Measurements from ENCODE around the gene MTMR3.

- TF ChIP-seq, protein P1, sequence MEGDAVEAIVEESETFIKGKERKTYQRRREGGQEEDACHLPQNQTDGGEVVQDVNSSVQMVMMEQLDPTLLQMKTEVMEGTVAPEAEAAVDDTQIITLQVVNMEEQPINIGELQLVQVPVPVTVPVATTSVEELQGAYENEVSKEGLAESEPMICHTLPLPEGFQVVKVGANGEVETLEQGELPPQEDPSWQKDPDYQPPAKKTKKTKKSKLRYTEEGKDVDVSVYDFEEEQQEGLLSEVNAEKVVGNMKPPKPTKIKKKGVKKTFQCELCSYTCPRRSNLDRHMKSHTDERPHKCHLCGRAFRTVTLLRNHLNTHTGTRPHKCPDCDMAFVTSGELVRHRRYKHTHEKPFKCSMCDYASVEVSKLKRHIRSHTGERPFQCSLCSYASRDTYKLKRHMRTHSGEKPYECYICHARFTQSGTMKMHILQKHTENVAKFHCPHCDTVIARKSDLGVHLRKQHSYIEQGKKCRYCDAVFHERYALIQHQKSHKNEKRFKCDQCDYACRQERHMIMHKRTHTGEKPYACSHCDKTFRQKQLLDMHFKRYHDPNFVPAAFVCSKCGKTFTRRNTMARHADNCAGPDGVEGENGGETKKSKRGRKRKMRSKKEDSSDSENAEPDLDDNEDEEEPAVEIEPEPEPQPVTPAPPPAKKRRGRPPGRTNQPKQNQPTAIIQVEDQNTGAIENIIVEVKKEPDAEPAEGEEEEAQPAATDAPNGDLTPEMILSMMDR (IDR thresholded peaks at IDR 0.05): no peak
- no peak for TF ChIP-seq POLR2A (IDR thresholded peaks at IDR 0.05)
- no peak for TF ChIP-seq POLR2AphosphoS5 (IDR thresholded peaks at IDR 0.05)
Observed at GRCh38 chr22:30031328-30031727, 148.4 kb downstream of the MTMR3 start.

Measured in breast epithelium (tissue), 3 donors.